Astrocyte of the spinal cord (primary cell): ENCODE measurements around the gene DNAH10.

ENCODE experiments used
- DNase-seq: peaks from one replicate; pipeline ENCODE4 v3.0.0; 2011; ENCODE audit warnings: low read depth, low spot score
- H3K4me3 ChIP-seq: 2 replicates; pipeline ENCODE4 v1.5.1; 2011; ENCODE audit warnings: low read depth, mild to moderate bottlenecking, low read length, moderate library complexity
- in situ Hi-C: cut with HindIII; loops from 2 replicates; pipeline ENCODE4 v1.10.0; 2017; ENCODE audit warnings: low sequenced_read_pairs
- TF ChIP-seq, protein P1 (sequence below): IDR thresholded peaks from 2 replicates; pipeline ENCODE4 v1.5.1; 2012; ENCODE audit warnings: low read depth, mild to moderate bottlenecking, low read length, inconsistent platforms

Gene DNAH10

DNA sequence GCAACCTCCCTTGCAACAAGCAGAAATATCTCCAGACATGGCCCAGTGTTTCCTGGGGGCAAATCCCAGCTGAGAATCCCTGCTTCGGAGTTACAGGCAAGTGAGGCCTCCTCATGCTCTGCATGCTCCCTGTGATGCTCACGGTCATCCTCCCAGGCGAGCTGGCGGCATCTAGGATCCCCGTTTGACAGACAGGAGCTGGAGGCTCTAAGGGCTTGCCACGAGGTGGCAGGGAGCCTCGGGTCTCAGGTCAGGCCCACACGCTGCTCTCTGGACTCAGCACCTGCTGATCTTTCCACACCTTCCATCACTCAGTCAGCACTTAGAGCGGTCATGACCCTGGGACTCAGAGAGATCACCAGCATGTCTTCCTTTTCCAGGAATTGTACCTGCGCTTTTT, 130.8 kb downstream of the DNAH10 start:
- no peak overlapping the region for H3K4me3 ChIP-seq
- TF ChIP-seq, protein P1, sequence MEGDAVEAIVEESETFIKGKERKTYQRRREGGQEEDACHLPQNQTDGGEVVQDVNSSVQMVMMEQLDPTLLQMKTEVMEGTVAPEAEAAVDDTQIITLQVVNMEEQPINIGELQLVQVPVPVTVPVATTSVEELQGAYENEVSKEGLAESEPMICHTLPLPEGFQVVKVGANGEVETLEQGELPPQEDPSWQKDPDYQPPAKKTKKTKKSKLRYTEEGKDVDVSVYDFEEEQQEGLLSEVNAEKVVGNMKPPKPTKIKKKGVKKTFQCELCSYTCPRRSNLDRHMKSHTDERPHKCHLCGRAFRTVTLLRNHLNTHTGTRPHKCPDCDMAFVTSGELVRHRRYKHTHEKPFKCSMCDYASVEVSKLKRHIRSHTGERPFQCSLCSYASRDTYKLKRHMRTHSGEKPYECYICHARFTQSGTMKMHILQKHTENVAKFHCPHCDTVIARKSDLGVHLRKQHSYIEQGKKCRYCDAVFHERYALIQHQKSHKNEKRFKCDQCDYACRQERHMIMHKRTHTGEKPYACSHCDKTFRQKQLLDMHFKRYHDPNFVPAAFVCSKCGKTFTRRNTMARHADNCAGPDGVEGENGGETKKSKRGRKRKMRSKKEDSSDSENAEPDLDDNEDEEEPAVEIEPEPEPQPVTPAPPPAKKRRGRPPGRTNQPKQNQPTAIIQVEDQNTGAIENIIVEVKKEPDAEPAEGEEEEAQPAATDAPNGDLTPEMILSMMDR: no peak
- in situ Hi-C loops: no loop called here
- no peak for DNase-seq

GRCh38 chr12:123893276-123893675, 131.2 kb downstream of the DNAH10 start:
- TF ChIP-seq, protein P1: no peak
- DNase-seq: no peak
- in situ Hi-C loops: no loop called here
- H3K4me3 ChIP-seq: no peak overlapping the region

GRCh38 chr12:123894823-123895345, 132.8 kb downstream of the DNAH10 start:
- no peak overlapping the region for H3K4me3 ChIP-seq
- TF ChIP-seq, protein P1: no peak
- peak; percentile 4 for DNase-seq
- in situ Hi-C loops: no loop called here

DNA sequence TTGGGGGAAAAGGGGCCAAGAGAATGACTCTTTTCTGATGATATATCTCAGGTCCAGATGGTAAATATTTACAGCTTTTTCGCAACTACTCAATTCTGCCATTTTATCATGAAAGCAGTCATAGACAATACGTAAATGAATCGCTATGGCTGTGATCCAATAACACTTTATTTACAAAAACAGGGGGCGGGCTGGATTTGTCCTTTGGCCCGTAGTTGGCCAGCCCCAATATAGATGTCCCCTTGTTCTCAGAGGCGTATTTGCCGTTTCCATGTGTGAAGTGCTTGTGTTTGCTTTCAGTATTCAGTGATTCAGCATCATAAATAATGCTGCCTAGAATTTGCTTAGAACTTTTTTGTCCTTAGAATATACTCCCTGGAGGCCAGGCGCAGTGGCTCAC, 133.3 kb downstream of the DNAH10 start:
- no peak overlapping the region for H3K4me3 ChIP-seq
- TF ChIP-seq, protein P1: no peak
- DNase-seq: no peak
- in situ Hi-C loops: no loop called here

DNA sequence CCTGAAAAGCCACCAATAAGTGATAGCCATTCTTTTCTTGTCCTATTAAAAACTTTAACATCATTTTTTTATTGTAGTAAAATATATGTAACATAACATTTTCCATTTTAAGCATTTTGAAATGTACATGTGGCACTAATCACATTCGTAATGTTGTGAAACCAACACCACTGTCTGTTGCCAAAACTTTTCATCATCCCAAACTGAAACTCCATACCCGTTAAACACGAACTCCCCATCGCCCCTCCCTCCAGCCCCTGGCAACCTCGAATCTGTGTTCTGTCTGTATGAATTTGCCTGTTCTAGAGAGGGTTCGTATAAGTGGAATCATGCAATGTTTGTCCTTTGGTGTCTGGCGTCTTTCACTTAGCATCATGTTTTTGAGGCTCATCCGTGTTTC, 134.7 kb downstream of the DNAH10 start:
- TF ChIP-seq, protein P1: no peak
- H3K4me3 ChIP-seq: no peak overlapping the region
- in situ Hi-C loops: no loop called here
- DNase-seq: no peak

DNA sequence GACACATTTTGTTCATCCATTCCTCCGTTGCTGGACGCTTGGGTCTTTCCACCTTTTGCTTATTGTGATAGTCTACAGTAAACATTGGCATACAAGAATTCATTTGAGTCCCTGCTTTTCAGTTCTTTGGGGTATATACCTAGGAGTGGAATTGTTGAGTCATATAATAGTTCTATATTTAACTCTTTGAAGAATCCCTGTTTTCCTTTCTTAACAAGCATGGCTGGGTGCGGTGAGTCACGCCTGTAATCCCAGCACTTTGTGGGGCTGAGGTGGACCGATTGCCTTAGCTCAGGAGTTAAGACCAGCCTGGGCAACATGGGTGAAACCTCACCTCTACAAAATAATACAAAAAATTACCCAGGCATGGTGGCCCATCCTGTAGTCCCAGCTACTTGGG, 135.1 kb downstream of the DNAH10 start:
- DNase-seq: peak; percentile 80
- in situ Hi-C loops: no loop called here
- TF ChIP-seq, protein P1: no peak
- H3K4me3 ChIP-seq: no peak overlapping the region

DNA sequence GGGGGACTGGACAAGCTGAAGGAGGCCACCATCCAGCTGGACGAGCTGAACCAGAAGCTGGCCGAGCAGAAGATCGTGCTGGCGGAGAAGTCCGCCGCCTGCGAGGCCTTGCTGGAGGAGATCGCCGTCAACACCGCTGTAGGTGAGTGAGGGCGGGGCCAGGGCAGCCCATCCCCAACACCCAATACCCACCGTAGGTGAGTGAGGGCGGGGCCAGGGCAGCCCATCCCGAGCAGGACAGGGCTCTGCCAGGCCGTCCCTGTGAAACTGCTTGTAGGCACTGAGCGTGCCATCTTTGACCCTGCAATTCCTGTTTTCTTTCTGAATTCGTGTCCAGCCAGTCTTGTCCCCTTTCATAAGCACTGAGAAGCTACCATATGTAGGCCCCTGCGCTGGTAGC, 136.6 kb downstream of the DNAH10 start:
- TF ChIP-seq, protein P1: no peak
- no peak overlapping the region for H3K4me3 ChIP-seq
- DNase-seq: no peak
- in situ Hi-C loops: no loop called here
